22Rv1 (cell line): ENCODE measurements around the gene MRPL55.

ENCODE experiments used
- CTCF ChIP-seq: fragments of 450-650 bp; IDR thresholded peaks from 2 replicates; pipeline ENCODE4 v1.5.1; 2017; ENCODE audit warnings: mild to moderate bottlenecking
- ZFX ChIP-seq: fragments of 450-650 bp; IDR thresholded peaks from 2 replicates; pipeline ENCODE4 v1.6.1; 2017; ENCODE audit warnings: antibody characterized with exemption, borderline replicate concordance

GRCh38 chr1:228102791-228103620 is 6.1 kb downstream of the MRPL55 start, which contains the start of gene C1orf35:
- no peak for TF ChIP-seq CTCF
- no peak for TF ChIP-seq ZFX
